Measurements from ENCODE around the gene STARD13.
A peak's percentile ranks its signal among the peaks of the same experiment; 100 is the strongest.

Gene STARD13

DNA sequence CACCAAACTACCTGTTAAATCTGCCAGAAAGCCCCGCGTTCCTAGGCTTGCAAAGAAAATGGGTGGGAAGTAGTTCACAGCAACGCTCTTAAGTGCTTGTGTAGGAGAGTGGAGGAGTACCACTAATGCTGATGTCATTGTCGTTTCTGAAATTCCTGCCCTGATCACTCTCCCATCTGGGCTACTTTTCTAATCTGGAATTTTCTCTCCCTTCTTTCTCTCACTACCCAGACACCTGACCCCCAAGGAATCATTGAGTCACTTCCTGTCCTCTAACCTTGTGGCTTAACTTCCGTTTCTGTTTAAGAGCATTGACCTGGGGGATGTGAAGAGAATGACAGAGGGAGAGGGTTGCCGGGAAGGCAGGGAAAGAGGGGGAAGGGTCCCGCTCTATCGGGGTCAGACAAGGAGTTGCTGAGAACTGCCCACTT is 98.7 kb downstream of the STARD13 start:
- DNase-seq (ENCODE audit: low read depth), result peak; percentile 91
- no peak overlapping the region for H3K4me3 ChIP-seq (replicated peaks; ENCODE audit: low read depth, low read length)
- TF ChIP-seq, protein P1, sequence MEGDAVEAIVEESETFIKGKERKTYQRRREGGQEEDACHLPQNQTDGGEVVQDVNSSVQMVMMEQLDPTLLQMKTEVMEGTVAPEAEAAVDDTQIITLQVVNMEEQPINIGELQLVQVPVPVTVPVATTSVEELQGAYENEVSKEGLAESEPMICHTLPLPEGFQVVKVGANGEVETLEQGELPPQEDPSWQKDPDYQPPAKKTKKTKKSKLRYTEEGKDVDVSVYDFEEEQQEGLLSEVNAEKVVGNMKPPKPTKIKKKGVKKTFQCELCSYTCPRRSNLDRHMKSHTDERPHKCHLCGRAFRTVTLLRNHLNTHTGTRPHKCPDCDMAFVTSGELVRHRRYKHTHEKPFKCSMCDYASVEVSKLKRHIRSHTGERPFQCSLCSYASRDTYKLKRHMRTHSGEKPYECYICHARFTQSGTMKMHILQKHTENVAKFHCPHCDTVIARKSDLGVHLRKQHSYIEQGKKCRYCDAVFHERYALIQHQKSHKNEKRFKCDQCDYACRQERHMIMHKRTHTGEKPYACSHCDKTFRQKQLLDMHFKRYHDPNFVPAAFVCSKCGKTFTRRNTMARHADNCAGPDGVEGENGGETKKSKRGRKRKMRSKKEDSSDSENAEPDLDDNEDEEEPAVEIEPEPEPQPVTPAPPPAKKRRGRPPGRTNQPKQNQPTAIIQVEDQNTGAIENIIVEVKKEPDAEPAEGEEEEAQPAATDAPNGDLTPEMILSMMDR (IDR thresholded peaks at IDR 0.05; ENCODE audit: low read length, missing control alignments), result no peak

DNA sequence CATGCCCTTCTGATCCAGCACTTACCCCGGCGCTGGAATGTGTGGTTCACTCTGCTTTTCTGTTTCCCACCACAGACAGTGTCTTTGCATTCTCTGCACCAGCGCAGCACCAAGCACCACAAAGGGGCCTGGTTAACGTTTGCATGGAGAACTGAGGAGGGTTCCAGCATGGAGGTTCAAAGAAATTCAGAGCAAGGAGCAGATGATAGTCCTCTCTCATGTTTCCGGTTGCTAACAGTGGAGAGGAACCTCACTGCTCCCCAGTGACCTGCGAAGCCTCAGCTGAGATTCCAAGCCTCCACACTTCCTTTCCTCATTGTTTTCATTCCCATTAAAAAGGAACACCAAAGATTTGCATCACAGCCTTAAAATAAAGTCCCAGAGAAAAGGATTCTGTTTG is 99.7 kb downstream of the STARD13 start:
- no peak overlapping the region for H3K4me3 ChIP-seq (replicated peaks; ENCODE audit: low read depth, low read length)
- TF ChIP-seq, protein P1 (IDR thresholded peaks at IDR 0.05; ENCODE audit: low read length, missing control alignments), result no peak
- DNase-seq (ENCODE audit: low read depth), result no peak

DNA sequence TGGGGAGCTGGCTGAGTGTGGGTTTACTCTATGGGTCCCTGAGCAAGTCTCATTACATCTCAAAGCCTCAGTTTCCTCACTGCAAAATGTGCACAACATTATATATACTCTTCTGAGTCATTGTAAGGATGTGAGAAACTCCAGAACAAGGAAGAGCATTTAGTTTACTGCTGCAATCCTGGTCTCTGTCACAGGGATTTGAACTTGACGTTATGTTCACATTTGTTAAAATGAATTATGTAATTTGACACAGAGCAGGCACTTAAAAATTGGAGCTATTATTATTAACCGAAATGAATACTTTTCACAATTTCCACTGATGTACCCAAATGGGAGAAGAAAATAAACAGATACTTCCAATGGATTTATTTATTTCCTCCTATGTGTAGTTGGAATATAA is 101.0 kb downstream of the STARD13 start:
- no peak overlapping the region for H3K4me3 ChIP-seq (replicated peaks; ENCODE audit: low read depth, low read length)
- DNase-seq (ENCODE audit: low read depth), result no peak
- TF ChIP-seq, protein P1 (IDR thresholded peaks at IDR 0.05; ENCODE audit: low read length, missing control alignments), result no peak

DNA sequence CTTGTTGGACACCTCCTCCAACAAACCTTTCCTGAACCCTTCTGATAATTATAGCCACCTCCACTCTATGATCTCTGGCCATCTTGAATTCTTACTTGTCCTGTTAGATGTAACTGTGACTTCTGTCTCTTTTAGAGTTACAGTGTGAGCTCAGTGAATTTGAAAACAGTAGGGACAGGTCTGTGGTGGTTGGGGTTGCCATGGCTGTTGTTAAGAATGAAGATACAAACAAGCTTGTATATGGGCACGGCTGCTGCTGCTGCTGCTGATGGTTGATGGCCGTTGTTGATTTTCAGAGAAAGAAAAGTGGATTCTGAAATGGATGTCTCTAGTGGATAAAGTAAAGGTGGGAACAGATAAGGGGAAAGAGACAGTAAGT is 101.5 kb downstream of the STARD13 start:
- H3K4me3 ChIP-seq (replicated peaks; ENCODE audit: low read depth, low read length), result no peak overlapping the region
- no peak for DNase-seq (ENCODE audit: low read depth)
- TF ChIP-seq, protein P1 (IDR thresholded peaks at IDR 0.05; ENCODE audit: low read length, missing control alignments), result no peak

DNA sequence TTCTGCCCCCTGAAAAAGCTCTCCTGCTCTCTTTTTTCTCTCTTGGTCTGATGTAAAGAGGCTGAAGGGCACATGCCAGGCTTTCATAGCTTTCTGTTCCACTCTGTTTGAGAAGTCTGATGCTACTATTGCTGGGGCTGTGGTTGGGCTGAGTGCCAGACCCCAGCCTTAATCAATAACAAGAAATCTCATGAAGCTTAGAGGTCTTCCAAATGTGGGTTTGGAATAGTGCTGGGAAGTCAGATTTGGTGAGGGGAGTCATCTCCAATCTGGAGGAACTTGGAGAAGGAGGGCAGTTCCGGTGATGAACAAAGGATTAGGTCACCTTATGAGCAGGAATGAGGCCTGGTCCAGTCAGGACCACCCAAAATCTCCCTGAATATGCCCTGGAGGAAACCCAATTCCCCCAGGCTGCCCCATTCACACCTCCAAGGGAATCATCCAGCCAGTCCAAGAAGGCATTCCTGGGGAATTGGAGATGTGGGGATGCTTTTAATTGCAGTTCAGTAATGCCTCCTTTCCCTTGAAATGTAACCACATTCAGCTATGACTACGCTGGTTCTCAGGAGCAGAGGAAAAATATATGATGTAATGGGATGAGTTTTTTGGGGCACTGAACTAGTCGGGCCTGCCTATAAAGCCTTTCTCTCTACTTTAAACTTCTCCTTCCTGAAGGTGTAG is 102.0 kb downstream of the STARD13 start:
- TF ChIP-seq, protein P1 (IDR thresholded peaks at IDR 0.05; ENCODE audit: low read length, missing control alignments), result no peak
- no peak for DNase-seq (ENCODE audit: low read depth)
- H3K4me3 ChIP-seq (replicated peaks; ENCODE audit: low read depth, low read length), result no peak overlapping the region

DNA sequence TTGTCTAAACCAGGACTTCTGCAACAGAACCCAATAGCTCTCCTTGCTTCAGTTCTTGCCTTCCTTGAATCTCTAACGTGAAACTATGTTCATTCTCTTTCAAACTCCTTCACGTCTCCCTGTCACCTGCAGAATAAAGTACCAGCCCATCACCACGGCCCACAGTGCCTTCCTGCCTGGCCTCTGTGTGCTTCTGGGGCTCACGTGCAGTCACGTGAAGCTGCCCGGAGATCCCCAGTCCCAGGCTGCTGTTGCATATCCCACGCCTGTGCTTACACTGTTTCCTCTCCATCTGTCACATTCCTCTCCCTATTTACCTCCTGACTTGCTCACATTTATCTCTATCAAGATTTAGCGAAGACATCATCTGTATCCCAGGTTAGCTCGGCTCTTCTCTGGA is 102.8 kb downstream of the STARD13 start:
- TF ChIP-seq, protein P1 (IDR thresholded peaks at IDR 0.05; ENCODE audit: low read length, missing control alignments), result no peak
- no peak overlapping the region for H3K4me3 ChIP-seq (replicated peaks; ENCODE audit: low read depth, low read length)
- DNase-seq (ENCODE audit: low read depth), result no peak

DNA sequence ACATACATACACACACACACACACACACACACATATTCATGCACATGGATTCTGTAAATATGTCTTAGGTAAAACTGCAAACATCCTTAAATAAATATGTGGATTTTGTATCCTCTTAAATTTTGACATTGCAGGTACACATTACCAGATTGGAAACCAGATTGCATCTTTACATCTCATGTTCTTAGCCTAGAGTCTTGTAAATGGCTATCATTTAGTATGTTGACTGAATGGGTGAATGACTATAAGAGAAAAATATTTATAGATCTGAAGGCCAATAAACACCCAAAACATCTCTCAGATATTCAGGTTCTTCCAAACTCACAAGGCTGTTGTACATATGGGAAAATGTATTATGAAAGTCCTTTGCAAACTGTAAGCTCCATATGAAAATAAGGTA is 104.3 kb downstream of the STARD13 start:
- no peak for DNase-seq (ENCODE audit: low read depth)
- TF ChIP-seq, protein P1 (IDR thresholded peaks at IDR 0.05; ENCODE audit: low read length, missing control alignments), result no peak
- no peak overlapping the region for H3K4me3 ChIP-seq (replicated peaks; ENCODE audit: low read depth, low read length)

All from fibroblast of pulmonary artery (primary cell).